ENCODE measurements around the gene NLRP3. TPM values are rescaled to one million over a fixed set of nuclear protein-coding genes. Genes with fewer than 3 reads are reported as not detected.

NLRP3 gene
- total and polyA plus RNA-seq, 10 of the 15 experiments (the other 5 are each of a cell fraction or from before 2014, with no cell fraction given), result 1.8 to 10.4 (median 5.0) TPM

- ChIA-PET SMC1A (ENCODE audit: uncharacterized antibody, unreplicated experiment) (no interaction called here), POLR2A (no interaction called here), RAD21 (ENCODE audit: unreplicated experiment) (interaction anchor here (0.7 to 0.9 kb wide), 2 partner anchors 32 to 53 kb away, joined by 4 to 5 read pairs; no protein-coding TSS in a partner anchor), CTCF (interaction anchor here (1.1 to 4.3 kb wide), 2 partner anchors 42 to 55 kb away, joined by 3 to 31 read pairs; no protein-coding TSS in a partner anchor)
- in situ Hi-C loops (cut with MboI) (no loop called here), intact Hi-C loops (cut with micrococcal nuclease; ENCODE audit: unreplicated experiment) (loop anchor here (5.0 kb wide), 1 partner anchor 34 kb away; no protein-coding TSS in a partner anchor)
- H2AFZ ChIP-seq (ENCODE audit: control insufficient read depth, low read depth, low read length), result no peak overlapping the region
- no peak overlapping the region for H3K4me2 ChIP-seq (ENCODE audit: control insufficient read depth, insufficient read depth)
- TF ChIP-seq ZNF274 (IDR thresholded peaks at IDR 0.05; ENCODE audit: insufficient read depth, insufficient read length), result no peak
- TF ChIP-seq IRF5 (IDR thresholded peaks at IDR 0.05; ENCODE audit: borderline replicate concordance), result no peak
- TF ChIP-seq CREM (IDR thresholded peaks at IDR 0.05; ENCODE audit: low read depth), result no peak
- TF ChIP-seq MTA3 (IDR thresholded peaks at IDR 0.05; ENCODE audit: borderline replicate concordance, low read length), result no peak
- TF ChIP-seq ATF2 (IDR thresholded peaks at IDR 0.05; ENCODE audit: low read length), result no peak
- TF ChIP-seq NKRF (conservative IDR thresholded peaks at IDR 0.05), result no peak
- no peak for TF ChIP-seq ATF3 (IDR thresholded peaks at IDR 0.05; ENCODE audit: borderline replicate concordance, extremely low read depth, low read depth, low read length)
- no peak for TF ChIP-seq NFXL1 (IDR thresholded peaks at IDR 0.05; ENCODE audit: borderline replicate concordance)
- TF ChIP-seq ZBED1 (IDR thresholded peaks at IDR 0.05; ENCODE audit: borderline replicate concordance), result no peak
- no peak for TF ChIP-seq HSF1 (IDR thresholded peaks at IDR 0.05; ENCODE audit: low read depth, low read length)
- TF ChIP-seq KDM1A (IDR thresholded peaks at IDR 0.05; ENCODE audit: borderline replicate concordance), result no peak
- no peak for TF ChIP-seq POLR2AphosphoS5 (IDR thresholded peaks at IDR 0.05; ENCODE audit: low read length)
- TF ChIP-seq EZH2 (IDR thresholded peaks at IDR 0.05; ENCODE audit: borderline replicate concordance, control insufficient read depth, low read depth, low read length), result no peak
- TF ChIP-seq CBFB (IDR thresholded peaks at IDR 0.05; ENCODE audit: low read depth), result no peak
- H3K27me3 ChIP-seq (replicated peaks in 1 of 2; ENCODE audit: control insufficient read depth in 2 of 2, insufficient read depth in 2 of 2, low read length in 1 of 2), result no peaks in the 10 kb centered on the region
- WGBS (ENCODE audit: insufficient coverage, insufficient replicate concordance, low lambda C conversion rate, missing lambda C conversion rate), result 36% methylated on average over 5 of the region's 5 CpGs
- H3K36me3 ChIP-seq (ENCODE audit: control insufficient read depth in 2 of 2, insufficient read depth in 2 of 2, low read length in 1 of 2), result peaks cover 0 to 1% of the 10 kb centered on the region in 2 experiments; a peak in 2 of 4 replicates
- no peaks in the 10 kb centered on the region for H4K20me1 ChIP-seq (ENCODE audit: control insufficient read depth, insufficient read depth)
- no TSS peak for BruUV-seq (replicated peaks)
- H3K4me3 ChIP-seq, result no peak overlapping the region
- H3K9me3 ChIP-seq (replicated peaks; ENCODE audit: control insufficient read depth, insufficient read depth, low read length), result peaks cover 6% of the 10 kb centered on the region
- DNase-seq (ENCODE audit: low read depth, low spot score), result no peak
- no peak overlapping the region for H3K27ac ChIP-seq (ENCODE audit: control insufficient read depth, insufficient read depth)
- FAIRE-seq, result no peak
- ATAC-seq, result no peak
- no peaks in the 10 kb centered on the region for H3K79me2 ChIP-seq (ENCODE audit: control insufficient read depth, insufficient read depth, low read length)
- H3K4me1 ChIP-seq (ENCODE audit: control insufficient read depth, insufficient read depth, low read length), result peaks cover 16% of the 10 kb centered on the region
- no peak overlapping the region for H3K9ac ChIP-seq (ENCODE audit: control insufficient read depth, insufficient read depth, low read length)
These were observed 27.7 kb downstream of the NLRP3 start for GRCh38 chr1:247443641-247444040.
